Naive B cell (primary cell): ENCODE data around the gene MSL3B.
"Not testable (repeated sequence)": the region's sequence is repeated elsewhere in the genome, so short reads cannot be mapped to it uniquely, and the experiment has no call there.

ENCODE experiments used
- ATAC-seq, 2 donors: fragments of 150-1000 bp; cut with Tn5 transposase; 2 replicates each; pipeline ENCODE4 v1.10.0; 2021; ENCODE audit warnings: low read depth in 2 of 2, mild to moderate bottlenecking in 2 of 2, moderate library complexity in 2 of 2
- DNase-seq: peaks from one replicate; pipeline ENCODE4 v3.0.0; 2022
- H3K27ac Mint-ChIP-seq, 6 donors: one replicate each; pipeline ENCODE4 v1.8.0; 2020 to 2022; ENCODE audit warnings: mild to moderate bottlenecking in 6 of 6, mixed read lengths in 6 of 6, moderate library complexity in 5 of 6, inconsistent platforms in 2 of 6
- H3K27me3 Mint-ChIP-seq, 3 donors: one replicate each; pipeline ENCODE4 v1.8.0; 2021 to 2022; ENCODE audit warnings: mixed read lengths in 3 of 3, mild to moderate bottlenecking in 1 of 3
- H3K36me3 Mint-ChIP-seq, 2 donors: one replicate each; pipeline ENCODE4 v1.8.0; 2020 to 2022; ENCODE audit warnings: mixed read lengths in 2 of 2, inconsistent platforms in 1 of 2, mild to moderate bottlenecking in 1 of 2
- H3K4me1 Mint-ChIP-seq, 3 donors: one replicate each; pipeline ENCODE4 v1.8.0; 2020 to 2022; ENCODE audit warnings: mixed read lengths in 3 of 3, inconsistent platforms in 1 of 3, mild to moderate bottlenecking in 1 of 3, moderate library complexity in 1 of 3
- H3K4me3 Mint-ChIP-seq, 8 donors: one replicate each; pipeline ENCODE4 v1.8.0; 2020 to 2022; ENCODE audit warnings: mild to moderate bottlenecking in 8 of 8, mixed read lengths in 8 of 8, moderate library complexity in 8 of 8, inconsistent platforms in 2 of 8
- H3K9me3 Mint-ChIP-seq, 7 donors: one replicate each; pipeline ENCODE4 v1.8.0; 2020 to 2022; ENCODE audit warnings: mixed read lengths in 7 of 7, mild to moderate bottlenecking in 5 of 7, inconsistent platforms in 2 of 7, moderate library complexity in 1 of 7

Gene MSL3B

DNA sequence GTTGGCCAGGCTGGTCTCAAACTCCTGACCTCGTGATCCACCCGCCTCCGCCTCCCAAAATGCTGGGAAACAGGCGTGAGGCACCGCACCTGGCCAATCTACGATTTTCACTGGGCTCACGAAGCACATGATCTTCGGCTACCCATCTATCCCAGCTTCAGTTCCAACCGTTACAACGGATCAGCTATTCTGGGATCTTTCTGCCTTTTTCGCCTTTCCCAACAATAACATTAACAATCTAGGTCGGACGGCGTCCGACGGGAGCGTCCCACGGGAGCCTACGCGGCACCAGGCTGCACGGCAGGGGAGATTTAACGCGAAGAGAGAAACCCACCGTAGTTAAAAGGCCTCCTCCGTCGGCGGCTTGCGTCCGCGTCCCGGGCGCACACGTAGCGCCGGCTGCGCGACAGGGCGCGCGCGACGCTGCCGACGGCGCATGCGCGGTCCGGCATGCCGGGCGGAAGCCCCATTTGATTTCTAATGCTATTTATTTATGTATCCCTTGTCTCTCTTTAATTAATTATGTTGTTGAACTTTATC is at the start of gene MSL3B:
TSS of gene MSL3B (minus strand) at position 394 of the 540 bp plus-strand sequence.
- peaks cover 3 to 17% (median 15%) of the 10 kb centered on the region in 3 donors for H3K4me1 Mint-ChIP-seq
- DNase-seq (peak; percentile 49), ATAC-seq (peak; percentile 79 to 82)
- H3K9me3 Mint-ChIP-seq = peaks cover 0 to 29% (median 7%) of the 10 kb centered on the region in 7 donors
- H3K27me3 Mint-ChIP-seq = peaks cover 11 to 21% (median 12%) of the 10 kb centered on the region in 3 donors
- peak within 1 kb of the TSS in 5 of 6 donors; percentile 76 to 93 (median 90) for H3K27ac Mint-ChIP-seq
- H3K36me3 Mint-ChIP-seq = peaks cover 0 to 8% of the 10 kb centered on the region in 2 donors
- H3K4me3 Mint-ChIP-seq = peak within 1 kb of the TSS; percentile 79 to 94 (median 90)

DNA sequence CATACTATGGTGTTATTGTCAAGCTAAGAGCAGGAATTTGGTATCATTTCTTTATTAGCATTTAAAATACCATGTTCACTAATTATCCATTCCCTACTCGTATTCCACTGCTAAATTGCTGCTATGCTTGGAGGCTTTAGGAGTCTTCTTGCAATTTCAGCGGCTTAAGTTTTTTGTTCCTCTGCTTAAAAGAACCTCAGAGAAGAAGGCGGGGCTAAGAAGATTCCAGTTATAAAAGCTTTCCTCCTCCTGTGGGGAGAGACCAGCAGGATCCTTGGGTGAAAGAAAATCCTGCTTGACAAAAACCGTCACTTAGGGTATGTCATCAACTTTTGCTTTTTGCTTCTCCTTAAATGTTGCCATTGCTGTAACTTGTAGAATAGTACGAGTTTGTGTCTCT is 48.9 kb upstream of the MSL3B start, which contains the start of gene TRPM8:
TSS of gene TRPM8 (plus strand) at position 258 of the 400 bp plus-strand sequence. CDS start 9,165 bp downstream, outside the sequence.
- no peak for ATAC-seq

DNA sequence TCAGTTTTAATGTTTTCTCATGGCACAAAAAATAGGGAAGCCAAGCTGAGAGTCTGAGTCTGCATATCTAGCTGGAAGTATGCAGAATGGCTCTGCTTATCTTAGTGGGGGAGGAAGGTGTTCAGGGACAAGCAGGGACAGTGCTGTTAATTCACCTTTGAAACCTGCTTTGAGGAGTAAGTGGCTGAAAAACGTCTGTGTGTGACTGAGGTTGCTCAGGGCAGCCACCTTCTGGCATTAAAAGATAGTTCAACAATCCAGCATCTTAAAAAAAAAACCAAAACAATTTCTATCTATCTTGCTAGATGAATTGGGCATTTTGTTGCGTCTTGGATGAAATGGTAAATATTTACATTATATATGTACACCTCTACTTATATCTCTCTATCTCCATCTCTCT is 46.9 kb upstream of the MSL3B start:
- no peaks in the 10 kb centered on the region for H3K36me3 Mint-ChIP-seq
- H3K9me3 Mint-ChIP-seq = no peaks in the 10 kb centered on the region
- ATAC-seq = no peak
- H3K27me3 Mint-ChIP-seq = peaks cover 36 to 48% (median 38%) of the 10 kb centered on the region in 3 donors
- no peaks in the 10 kb centered on the region for H3K4me1 Mint-ChIP-seq
- H3K4me3 Mint-ChIP-seq = no peak overlapping the region
- no peak for DNase-seq
- H3K27ac Mint-ChIP-seq = no peak overlapping the region

More for the DNA sequence above, 48.9 kb upstream of the MSL3B start, which contains the start of gene TRPM8:
- H3K4me1 Mint-ChIP-seq = no peaks in the 10 kb centered on the region
- no peak within 1 kb of the TSS for H3K4me3 Mint-ChIP-seq
- H3K27me3 Mint-ChIP-seq = peaks cover 26 to 40% (median 28%) of the 10 kb centered on the region in 3 donors
- H3K9me3 Mint-ChIP-seq = no peaks in the 10 kb centered on the region
- no peak for DNase-seq
- no peaks in the 10 kb centered on the region for H3K36me3 Mint-ChIP-seq
- H3K27ac Mint-ChIP-seq = no peak within 1 kb of the TSS

DNA sequence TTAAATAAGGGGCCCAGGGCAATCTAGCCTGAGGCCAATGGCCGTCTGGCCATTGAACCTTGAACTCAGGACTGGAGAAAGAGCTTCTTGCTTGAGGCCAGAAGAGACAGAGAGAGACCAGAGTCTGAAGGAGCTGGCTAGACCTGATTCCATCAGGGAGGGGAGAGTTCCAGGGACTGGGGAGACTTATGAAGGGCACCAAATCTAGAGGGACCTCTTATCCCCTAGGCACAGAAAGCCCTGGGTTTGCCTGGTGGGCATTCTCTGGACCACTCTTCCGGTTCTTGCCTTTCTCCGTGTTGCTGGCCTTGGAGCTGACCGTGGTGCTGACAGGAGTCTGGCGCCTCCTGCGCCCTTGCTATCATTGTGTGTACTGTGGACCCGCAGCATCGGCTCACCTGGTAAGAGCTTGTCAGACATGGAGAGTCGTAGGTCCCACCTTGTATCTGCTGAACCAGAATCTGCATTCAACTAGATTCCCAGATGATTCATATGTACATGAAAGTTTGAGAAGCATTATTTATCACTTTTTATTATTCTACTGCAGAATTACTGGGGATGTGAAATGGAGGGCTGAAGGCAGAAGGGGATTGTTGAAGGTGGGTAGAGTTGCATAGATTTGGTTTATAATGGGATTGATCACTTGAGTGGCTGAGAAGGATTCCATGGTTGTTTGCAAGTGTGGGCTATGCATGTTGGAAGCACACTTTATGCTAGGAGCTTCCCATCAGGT is 44.7 kb upstream of the MSL3B start:
- H3K27ac Mint-ChIP-seq = no peak overlapping the region
- no peaks in the 10 kb centered on the region for H3K4me1 Mint-ChIP-seq
- no peaks in the 10 kb centered on the region for H3K9me3 Mint-ChIP-seq
- no peak for DNase-seq
- H3K27me3 Mint-ChIP-seq = peaks cover 46 to 47% (median 47%) of the 10 kb centered on the region in 3 donors
- H3K36me3 Mint-ChIP-seq = no peaks in the 10 kb centered on the region
- no peak for ATAC-seq
- no peak overlapping the region for H3K4me3 Mint-ChIP-seq

DNA sequence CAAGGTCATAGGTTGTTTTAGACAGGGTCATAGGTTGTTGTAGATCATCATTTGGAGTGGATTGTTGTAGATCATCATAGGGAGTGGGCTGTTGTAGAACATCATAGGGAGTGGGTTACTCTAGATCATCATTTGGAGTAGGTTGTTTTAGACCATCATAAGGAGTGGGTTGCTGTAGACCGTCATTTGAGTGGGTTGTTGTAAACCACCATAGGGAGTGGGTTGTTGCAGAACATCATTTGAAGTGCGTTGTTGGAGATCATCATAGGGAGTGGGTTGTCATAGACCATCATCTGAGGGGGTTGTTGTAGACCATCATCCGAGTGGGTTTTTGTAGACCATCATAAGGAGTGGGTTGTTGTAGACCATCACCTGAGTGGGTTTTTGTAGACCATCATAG is 39.4 kb upstream of the MSL3B start:
- no peak overlapping the region for H3K27ac Mint-ChIP-seq
- no peak overlapping the region for H3K4me3 Mint-ChIP-seq
- peaks cover 0 to 3% (median 0%) of the 10 kb centered on the region in 7 donors for H3K9me3 Mint-ChIP-seq
- H3K4me1 Mint-ChIP-seq = no peaks in the 10 kb centered on the region
- peaks cover 34 to 57% (median 57%) of the 10 kb centered on the region in 3 donors for H3K27me3 Mint-ChIP-seq
- H3K36me3 Mint-ChIP-seq = no peaks in the 10 kb centered on the region
- ATAC-seq (no peak), DNase-seq (no peak)

DNA sequence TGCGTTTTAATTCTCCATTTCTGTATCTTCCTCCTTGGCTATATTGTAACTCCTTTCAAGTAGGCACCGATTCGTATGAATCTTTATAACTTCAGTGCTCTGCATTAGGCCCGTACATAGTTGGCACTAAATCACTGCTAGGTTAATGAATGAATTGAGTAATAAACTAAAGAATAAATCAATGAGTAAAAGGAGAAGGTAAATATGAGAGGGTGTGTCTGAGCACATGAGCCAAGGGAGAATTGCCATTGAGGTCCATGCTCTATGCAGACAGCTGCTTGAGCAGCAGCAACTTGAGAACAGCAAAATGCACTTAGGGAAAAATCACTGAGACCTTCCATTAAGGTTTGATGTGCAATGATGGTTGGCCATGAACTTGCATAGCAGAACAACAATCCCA is 37.8 kb upstream of the MSL3B start:
- Mint-ChIP-seq H3K27me3 (peaks cover 33 to 58% (median 46%) of the 10 kb centered on the region in 3 donors), H3K36me3 (no peaks in the 10 kb centered on the region), H3K9me3 (peaks cover 0 to 3% (median 0%) of the 10 kb centered on the region in 7 donors), H3K4me3 (no peak overlapping the region), H3K27ac (no peak overlapping the region), H3K4me1 (no peaks in the 10 kb centered on the region)
- no peak for ATAC-seq
- no peak for DNase-seq

DNA sequence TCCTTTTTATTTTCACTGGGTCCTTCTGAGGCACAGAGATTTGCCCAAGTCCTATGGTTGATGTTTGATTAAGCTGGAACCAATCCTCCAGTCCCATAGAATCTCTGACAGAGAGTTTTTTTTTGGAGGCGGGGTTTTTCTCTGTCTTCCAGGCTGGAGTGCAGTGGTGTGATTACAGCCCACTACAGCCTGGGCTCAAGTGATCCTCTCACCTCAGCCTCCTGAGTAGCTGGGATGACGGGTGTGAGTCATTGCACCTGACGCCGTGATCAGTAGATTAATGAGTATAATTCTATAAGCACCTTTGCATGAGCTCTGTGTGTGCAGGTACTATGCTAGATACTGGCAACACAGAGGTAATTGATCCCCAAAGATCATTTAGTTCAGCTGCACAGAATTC is 33.7 kb upstream of the MSL3B start:
- H3K9me3 Mint-ChIP-seq = no peaks in the 10 kb centered on the region
- peaks cover 0 to 8% (median 0%) of the 10 kb centered on the region in 3 donors for H3K4me1 Mint-ChIP-seq
- no peak overlapping the region for H3K27ac Mint-ChIP-seq
- peaks cover 26 to 51% (median 32%) of the 10 kb centered on the region in 3 donors for H3K27me3 Mint-ChIP-seq
- no peak overlapping the region for H3K4me3 Mint-ChIP-seq
- DNase-seq (no peak), ATAC-seq (no peak)
- H3K36me3 Mint-ChIP-seq = no peaks in the 10 kb centered on the region

DNA sequence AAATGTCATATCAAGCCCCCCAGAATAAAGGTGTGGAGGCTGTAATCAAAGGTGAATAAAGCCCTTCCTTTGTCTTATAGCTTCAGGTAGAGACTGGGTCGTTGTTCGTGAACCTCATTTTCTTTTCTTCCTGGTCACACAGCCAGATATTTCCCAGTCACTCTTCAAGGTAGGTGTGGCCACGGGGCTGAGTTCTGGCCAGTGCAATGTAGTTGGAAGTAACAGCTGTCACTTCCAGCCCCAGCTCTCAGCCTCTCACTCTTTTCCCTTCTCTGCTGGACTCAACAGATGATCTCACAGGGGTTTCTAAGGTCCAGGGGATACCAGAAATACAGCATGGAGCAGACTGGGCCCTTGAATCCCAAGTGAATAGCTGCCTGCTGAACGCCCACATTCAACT is 33.2 kb upstream of the MSL3B start:
- DNase-seq = no peak

DNA sequence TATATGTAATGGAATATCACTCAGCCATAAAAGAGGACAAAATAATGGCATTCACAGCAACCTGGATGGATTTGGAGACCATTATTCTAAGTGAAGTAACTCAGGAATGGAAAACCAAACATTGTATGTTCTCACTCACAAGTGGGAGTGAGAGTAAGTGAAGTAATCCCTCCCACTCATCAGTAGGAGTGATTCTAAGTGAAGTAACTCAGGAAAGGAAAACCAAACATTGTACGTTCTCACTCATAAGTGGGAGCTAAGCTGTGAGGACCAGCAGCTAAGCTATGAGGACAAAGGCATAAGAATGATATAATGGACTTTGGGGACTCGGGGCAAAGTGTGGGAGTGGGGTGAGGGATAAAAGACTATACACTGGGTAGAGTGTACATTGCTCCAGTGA is 28.1 kb upstream of the MSL3B start:
- H3K27ac Mint-ChIP-seq, H3K4me1 Mint-ChIP-seq, ATAC-seq, DNase-seq, H3K36me3 Mint-ChIP-seq, H3K4me3 Mint-ChIP-seq, H3K9me3 Mint-ChIP-seq: not testable (repeated sequence)
- peaks cover 23 to 64% (median 32%) of the 10 kb centered on the region in 3 donors for H3K27me3 Mint-ChIP-seq

More for the DNA sequence above, 33.2 kb upstream of the MSL3B start:
- Mint-ChIP-seq H3K4me3 (no peak overlapping the region), H3K36me3 (no peaks in the 10 kb centered on the region), H3K27me3 (peaks cover 25 to 52% (median 29%) of the 10 kb centered on the region in 3 donors), H3K4me1 (peaks cover 0 to 8% (median 0%) of the 10 kb centered on the region in 3 donors), H3K9me3 (no peaks in the 10 kb centered on the region), H3K27ac (peak overlapping the region in 1 of 6 donors; percentile 55)
- ATAC-seq = no peak

DNA sequence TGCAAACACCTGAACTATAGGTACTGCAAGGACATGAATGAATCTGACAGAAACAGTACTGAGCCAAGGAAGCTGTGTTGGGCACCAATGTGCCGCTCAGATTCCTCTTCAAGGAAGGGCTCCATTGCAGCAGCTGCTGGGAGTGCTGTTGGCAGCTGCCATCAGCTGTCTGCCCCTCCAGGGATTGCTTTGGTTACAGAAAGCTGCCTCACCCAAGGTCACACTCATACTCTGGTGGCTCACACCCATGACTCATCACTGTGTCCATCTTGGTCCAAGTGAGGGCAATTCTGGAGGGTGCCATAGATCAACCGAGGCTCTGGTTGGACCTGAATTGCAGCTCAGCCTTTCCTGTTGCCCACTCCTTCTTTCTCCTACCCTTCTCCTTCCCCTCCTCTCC is 24.6 kb upstream of the MSL3B start:
- no peak for DNase-seq
- Mint-ChIP-seq H3K36me3 (peaks cover 0 to 5% of the 10 kb centered on the region in 2 donors), H3K4me1 (no peaks in the 10 kb centered on the region), H3K27ac (no peak overlapping the region), H3K27me3 (peaks cover 28 to 62% (median 60%) of the 10 kb centered on the region in 3 donors), H3K9me3 (no peaks in the 10 kb centered on the region), H3K4me3 (no peak overlapping the region)
- ATAC-seq = no peak

DNA sequence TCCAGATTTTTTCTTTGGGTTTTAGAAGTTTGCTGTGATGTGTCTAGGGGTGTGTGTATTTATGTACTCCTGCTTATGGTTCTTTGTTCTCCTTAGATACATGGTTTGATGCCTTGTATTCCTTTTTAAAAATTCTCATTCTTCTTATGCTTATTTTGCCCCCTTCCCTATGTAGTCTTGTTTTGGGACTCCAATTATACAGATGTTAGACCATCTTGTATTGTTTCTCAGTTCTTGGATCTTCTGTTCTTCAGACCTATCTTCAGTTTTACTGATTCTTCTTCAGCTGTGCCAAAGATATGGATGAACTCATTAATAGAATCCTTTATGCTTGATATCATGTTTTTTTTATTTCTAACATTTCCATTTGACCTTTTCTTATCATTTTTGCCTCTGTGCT is 14.2 kb upstream of the MSL3B start:
- Mint-ChIP-seq H3K4me1 (no peaks in the 10 kb centered on the region), H3K4me3 (no peak overlapping the region), H3K36me3 (peaks cover 13 to 35% of the 10 kb centered on the region in 2 donors), H3K27me3 (peaks cover 27 to 67% (median 64%) of the 10 kb centered on the region in 3 donors), H3K9me3 (peaks cover 12 to 50% (median 33%) of the 10 kb centered on the region in 7 donors), H3K27ac (no peak overlapping the region)
- no peak for DNase-seq
- no peak for ATAC-seq

DNA sequence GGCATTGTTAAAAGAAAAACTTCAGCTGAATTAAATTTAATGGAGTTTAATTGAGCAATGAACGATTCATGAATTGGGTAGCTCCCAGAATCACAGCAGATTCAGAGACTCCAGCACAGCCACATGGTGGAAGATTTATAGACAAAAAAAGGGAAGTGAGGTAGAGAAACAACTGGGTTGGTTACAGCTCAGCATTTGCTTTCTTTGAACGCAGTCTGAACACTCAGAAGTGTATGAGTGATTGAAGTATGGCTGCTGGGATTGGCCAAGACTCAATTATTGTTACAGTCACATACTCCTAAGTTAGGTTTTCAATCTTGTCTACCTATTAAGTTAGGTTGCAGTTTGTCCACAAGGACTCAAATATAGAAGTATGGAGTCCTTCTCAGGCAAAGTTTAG is 3.9 kb upstream of the MSL3B start:
- H3K36me3 Mint-ChIP-seq, H3K27ac Mint-ChIP-seq, H3K4me3 Mint-ChIP-seq, DNase-seq: not testable (repeated sequence)
- Mint-ChIP-seq H3K4me1 (peaks cover 3 to 16% (median 15%) of the 10 kb centered on the region in 3 donors), H3K9me3 (peaks cover 5 to 27% (median 16%) of the 10 kb centered on the region in 7 donors), H3K27me3 (peaks cover 15 to 45% (median 34%) of the 10 kb centered on the region in 3 donors)
- ATAC-seq = peak; percentile 73 to 77

DNA sequence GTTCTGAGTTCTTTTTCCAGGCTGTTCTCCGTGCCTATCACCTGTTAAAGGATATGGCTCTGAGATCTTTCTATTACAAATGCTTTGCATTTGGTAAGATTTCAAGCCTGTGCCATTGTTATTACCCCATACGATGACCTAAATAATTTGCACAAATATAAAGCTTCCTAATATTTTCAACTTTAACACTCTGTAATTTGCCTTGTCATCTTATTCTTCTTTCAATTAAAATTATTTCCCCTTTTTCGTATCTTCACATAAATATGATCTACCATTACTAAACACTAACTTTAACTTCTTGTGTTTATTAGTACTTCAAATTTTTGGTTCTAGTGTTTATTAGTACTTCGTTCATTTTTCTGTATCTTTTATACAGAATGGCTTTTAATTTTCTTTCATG is 3.2 kb upstream of the MSL3B start:
- no peak for ATAC-seq

More for the DNA sequence above, 3.2 kb upstream of the MSL3B start:
- H3K27me3 Mint-ChIP-seq = peaks cover 15 to 41% (median 32%) of the 10 kb centered on the region in 3 donors
- peaks cover 0 to 8% of the 10 kb centered on the region in 2 donors for H3K36me3 Mint-ChIP-seq
- H3K4me3 Mint-ChIP-seq = peak overlapping the region in 1 of 8 donors; percentile 17
- no peak for DNase-seq
- peaks cover 5 to 30% (median 14%) of the 10 kb centered on the region in 7 donors for H3K9me3 Mint-ChIP-seq
- H3K4me1 Mint-ChIP-seq = peaks cover 3 to 17% (median 15%) of the 10 kb centered on the region in 3 donors
- H3K27ac Mint-ChIP-seq = no peak overlapping the region
